IMR-90 (cell line): ENCODE data around the gene SGSH. TPM values are rescaled to one million over a fixed set of nuclear protein-coding genes. Genes with fewer than 3 reads are reported as not detected.
"Not testable (repeated sequence)": the region's sequence is repeated elsewhere in the genome, so short reads cannot be mapped to it uniquely, and the experiment has no call there.

Source experiments
- ATAC-seq: fragments of 200-7000 bp; cut with Tn5 transposase; 2 replicates; pipeline ENCODE4 v1.9.1; 2020; ENCODE audit warnings: low read depth, mild to moderate bottlenecking, moderate library complexity
- BruUV-seq: library from RNA; stranded (reverse); fragments of 400-500 nt; replicated peaks from 2 replicates; lab custom pipeline; 2021; lab: Mats Ljungman, UMichigan
- CTCF ChIA-PET: fragments of 300-600 bp; formaldehyde crosslinking; extraction: SDS; loops from one replicate; lab custom pipeline; 2021; ENCODE audit warnings: antibody characterized with exemption; lab: Yijun Ruan, JAX
- POLR2A ChIA-PET: fragments of 300-600 bp; sonication (Branson Sonifier 250); formaldehyde crosslinking; loops from one replicate; lab custom pipeline; 2022; ENCODE audit warnings: antibody characterized with exemption; ENCODE audit not compliant: unreplicated experiment; lab: Charles Lee
- DNase-seq: peaks from one replicate; pipeline ENCODE4 v3.0.0; 2013
- H2AFZ ChIP-seq: replicated peaks from 2 replicates; pipeline ENCODE3; 2013; ENCODE audit warnings: low read length, mild to moderate bottlenecking; ENCODE audit not compliant: poor library complexity
- H2AK5ac ChIP-seq: 2 replicates; pipeline ENCODE4 v1.6.1; 2013; ENCODE audit warnings: low read depth, low read length, inconsistent platforms
- H2AK9ac ChIP-seq: replicated peaks from 2 replicates; pipeline ENCODE3; 2013; ENCODE audit warnings: mild to moderate bottlenecking, low read depth, low read length, moderate library complexity; ENCODE audit not compliant: poor library complexity
- H2BK120ac ChIP-seq: 2 replicates; pipeline ENCODE4 v1.6.1; 2013; ENCODE audit warnings: low read depth, low read length, inconsistent platforms
- H2BK15ac ChIP-seq: 3 replicates; pipeline ENCODE4 v1.6.1; 2013; ENCODE audit warnings: low read depth, low read length, inconsistent platforms
- H2BK20ac ChIP-seq: 2 replicates; pipeline ENCODE4 v1.6.1; 2013; ENCODE audit warnings: low read depth, mild to moderate bottlenecking, inconsistent platforms, low read length, moderate library complexity
- H2BK5ac ChIP-seq: 2 replicates; pipeline ENCODE4 v1.6.1; 2013; ENCODE audit warnings: mild to moderate bottlenecking, low read depth, low read length, inconsistent platforms; ENCODE audit not compliant: poor library complexity, severe bottlenecking
- H3K14ac ChIP-seq: replicated peaks from 2 replicates; pipeline ENCODE4 v1.6.1; 2013; ENCODE audit warnings: low read depth, low read length, inconsistent platforms
- H3K18ac ChIP-seq: 2 replicates; pipeline ENCODE4 v1.6.1; 2013; ENCODE audit warnings: low read depth, low read length, control low read depth
- H3K23ac ChIP-seq: 2 replicates; pipeline ENCODE4 v1.6.1; 2013; ENCODE audit warnings: low read depth, low read length, inconsistent platforms
- H3K27ac ChIP-seq: 2 replicates; pipeline ENCODE4 v1.5.1; 2013; ENCODE audit warnings: mild to moderate bottlenecking, control low read depth, low read length; ENCODE audit not compliant: insufficient read depth
- H3K27me3 ChIP-seq: 2 replicates; pipeline ENCODE4 v1.6.1; 2013; ENCODE audit warnings: low read length; ENCODE audit not compliant: control insufficient read depth, insufficient read depth
- H3K36me3 ChIP-seq: 2 replicates; pipeline ENCODE4 v1.6.1; 2013; ENCODE audit warnings: low read length, mixed read lengths; ENCODE audit not compliant: control insufficient read depth, insufficient read depth
- H3K4ac ChIP-seq: 2 replicates; pipeline ENCODE4 v1.6.1; 2013; ENCODE audit warnings: low read depth, low read length, inconsistent platforms
- H3K4me1 ChIP-seq: 2 replicates; pipeline ENCODE4 v1.6.1; 2013; ENCODE audit warnings: low read length, mixed read lengths; ENCODE audit not compliant: control insufficient read depth, insufficient read depth
- H3K4me2 ChIP-seq: 2 replicates; pipeline ENCODE4 v1.6.1; 2013; ENCODE audit warnings: low read depth, mild to moderate bottlenecking, control low read depth, low read length, moderate library complexity
- H3K4me3 ChIP-seq: 2 replicates; pipeline ENCODE4 v1.5.1; 2013; ENCODE audit warnings: low read depth, mild to moderate bottlenecking, control low read depth, low read length, moderate library complexity; ENCODE audit not compliant: insufficient read depth
- H3K56ac ChIP-seq: 2 replicates; pipeline ENCODE4 v1.6.1; 2013; ENCODE audit warnings: low read length, inconsistent platforms; ENCODE audit not compliant: insufficient read depth; ENCODE audit errors: extremely low read depth
- H3K79me1 ChIP-seq, 2 experiments: 2 replicates each; pipeline ENCODE4 v1.6.1; 2013; ENCODE audit warnings: low read length in 2 of 2, inconsistent platforms in 1 of 2, low read depth in 1 of 2
- H3K9ac ChIP-seq: 2 replicates; pipeline ENCODE4 v1.6.1; 2013; ENCODE audit warnings: low read depth, low read length, control low read depth
- H3K9me1 ChIP-seq: 2 replicates; pipeline ENCODE4 v1.6.1; 2013; ENCODE audit warnings: low read length, inconsistent platforms; ENCODE audit not compliant: insufficient read depth
- H3K9me3 ChIP-seq: 2 replicates; pipeline ENCODE4 v1.6.1; 2013; ENCODE audit warnings: low read length; ENCODE audit not compliant: control insufficient read depth, insufficient read depth
- H4K20me1 ChIP-seq: 2 replicates; pipeline ENCODE4 v1.6.1; 2013; ENCODE audit warnings: low read length, inconsistent platforms; ENCODE audit not compliant: insufficient read depth
- H4K5ac ChIP-seq: 2 replicates; pipeline ENCODE4 v1.6.1; 2013; ENCODE audit warnings: mild to moderate bottlenecking, low read depth, low read length, control low read depth
- H4K8ac ChIP-seq, 2 experiments: 2 replicates each; pipeline ENCODE4 v1.6.1; 2013; ENCODE audit warnings: low read depth in 2 of 2, low read length in 2 of 2, control low read depth in 1 of 2, inconsistent platforms in 1 of 2
- H4K91ac ChIP-seq: 2 replicates; pipeline ENCODE4 v1.6.1; 2013; ENCODE audit warnings: low read depth, low read length, inconsistent platforms; ENCODE audit not compliant: insufficient read depth
- WGBS, 2 experiments: methylation state at CpG; one replicate each; pipeline versions ENCODE4 v1.1.5 to v1.1.7; 2013; ENCODE audit warnings: missing lambda C conversion rate in 2 of 2; ENCODE audit not compliant: insufficient read length in 1 of 2; ENCODE audit errors: extremely low coverage in 2 of 2; 5-methylcytosine and 5-hydroxymethylcytosine counted together
- dilution Hi-C: fragments of 300-500 bp; cut with HindIII; formaldehyde crosslinking; loops from one replicate; pipeline ENCODE4 v1.14.3; 2018; ENCODE audit warnings: low sequenced_read_pairs; ENCODE audit not compliant: unreplicated experiment
- in situ Hi-C: fragments of 300-500 bp; cut with MboI; formaldehyde crosslinking; loops from 3 replicates; pipeline ENCODE4 v1.14.3; 2019; ENCODE audit warnings: low sequenced_read_pairs, inconsistent platforms, mixed read lengths
- intact Hi-C: fragments of 100-400 bp; cut with micrococcal nuclease; formaldehyde crosslinking; loops from 2 replicates; pipeline ENCODE4 v1.10.0; 2022
- polyA plus RNA-seq, 3 experiments: library from polyadenylated mRNA; depleted of rRNA; stranded (reverse); fragments of >200 nt; gene quantifications; 2 replicates each; pipeline ENCODE4 v1.2.3, GENCODE V29; 2012; ENCODE audit warnings: low replicate concordance in 1 of 3
- total RNA-seq: library from RNA; depleted of rRNA; stranded (reverse); fragments of >200 nt; gene quantifications from 2 replicates; pipeline ENCODE4 v1.2.3, GENCODE V29; 2012

SGSH gene
- total and polyA plus RNA-seq, 2 of the 4 experiments (the other 2 are of a cell fraction) = 3.0 to 41.5 TPM

DNA sequence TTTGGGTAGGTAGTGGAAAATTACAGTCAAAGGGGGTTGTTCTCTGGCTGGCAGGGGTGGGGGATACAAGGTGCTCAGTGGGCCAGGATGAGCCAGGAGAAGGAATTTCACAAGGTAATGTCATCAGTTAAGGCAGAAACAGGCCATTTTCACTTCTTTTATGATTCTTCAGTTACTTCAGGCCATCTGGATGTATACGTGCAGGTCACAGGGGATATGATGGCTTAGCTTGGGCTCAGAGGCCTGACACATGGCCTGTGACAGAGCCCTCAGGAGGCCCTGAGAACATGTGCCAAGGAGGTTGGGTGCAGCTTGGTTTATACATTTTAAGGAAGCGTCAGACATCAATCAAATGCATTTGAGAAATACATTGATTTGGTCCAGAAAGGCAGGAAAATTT, 38.2 kb upstream of the SGSH start:
- H4K91ac ChIP-seq, H3K27me3 ChIP-seq, H3K9ac ChIP-seq, ATAC-seq, POLR2A ChIA-PET, H4K8ac ChIP-seq, H3K4ac ChIP-seq, H3K56ac ChIP-seq, H2AK5ac ChIP-seq, H2AFZ ChIP-seq, H2BK15ac ChIP-seq, CTCF ChIA-PET, H3K4me2 ChIP-seq, H3K36me3 ChIP-seq, H3K9me1 ChIP-seq, H2AK9ac ChIP-seq, BruUV-seq, H3K9me3 ChIP-seq, H2BK20ac ChIP-seq, H2BK5ac ChIP-seq, DNase-seq, H3K18ac ChIP-seq, H4K5ac ChIP-seq, H3K23ac ChIP-seq, H2BK120ac ChIP-seq, H4K20me1 ChIP-seq, in situ Hi-C loops, H3K14ac ChIP-seq, H3K4me3 ChIP-seq, dilution Hi-C loops, H3K27ac ChIP-seq: not testable (repeated sequence)
- H3K4me1 ChIP-seq = peaks cover 21% of the 10 kb centered on the region
- peaks cover 6 to 23% of the 10 kb centered on the region in 2 experiments; a peak in 2 of 4 replicates for H3K79me1 ChIP-seq
- intact Hi-C loops = loop anchor here (10.0 kb wide), 1 partner anchor 173 kb away; no protein-coding TSS in a partner anchor
- WGBS, 2 experiments = 92% methylated on average over 2 of the region's 2 CpGs; no CpG with 5 or more reads in 1 of the 2 experiments
